ENCODE measurements around the gene SLC1A3.

GRCh38 chr5:36713541-36713940, 107.1 kb downstream of the SLC1A3 start:
- TF ChIP-seq CTCF (IDR thresholded peaks at IDR 0.05; ENCODE audit: low read depth, low read length): no peak
- TF ChIP-seq MAX (IDR thresholded peaks at IDR 0.05; ENCODE audit: low read depth, low read length): no peak

Measured in NB4 (cell line).